Ovary (tissue), 3 donors: ENCODE measurements around the gene UNC5B.

Source experiments
- EP300 ChIP-seq: sonication (generic); formaldehyde crosslinking; IDR thresholded peaks from one replicate; pipeline ENCODE4 v1.6.1; 2017; ENCODE audit warnings: antibody characterized with exemption
- TF ChIP-seq, protein P1 (sequence below), 3 donors: fragments of 450-650 bp in 2 of 3; fragments of 200-600 bp in 1 of 3; IDR thresholded peaks; one replicate each; pipeline versions ENCODE4 v1.5.1 to v1.8.0; 2016 to 2022; ENCODE audit warnings: antibody characterized with exemption in 3 of 3, mild to moderate bottlenecking in 1 of 3
- donor health status: DM: no; HTN: no; CAD: no.

DNA sequence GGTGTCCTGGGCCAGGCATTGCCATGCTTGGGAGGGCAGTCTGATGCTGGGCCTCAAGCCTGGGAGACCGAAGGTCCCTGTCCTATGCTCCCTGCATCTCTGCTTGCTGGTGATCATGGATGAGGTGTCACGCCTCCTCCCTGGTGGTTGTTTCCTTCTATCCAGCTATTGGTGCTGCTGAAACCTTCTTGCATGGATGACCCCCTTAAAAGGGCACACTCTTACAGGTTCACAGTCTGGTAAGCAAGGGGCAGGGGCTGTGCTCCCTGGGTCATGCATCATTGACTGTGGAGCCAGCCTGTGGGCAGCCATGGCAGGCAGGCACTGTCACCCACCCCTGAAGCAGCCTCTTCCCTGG is 69.9 kb downstream of the UNC5B start:
- TF ChIP-seq, protein P1, sequence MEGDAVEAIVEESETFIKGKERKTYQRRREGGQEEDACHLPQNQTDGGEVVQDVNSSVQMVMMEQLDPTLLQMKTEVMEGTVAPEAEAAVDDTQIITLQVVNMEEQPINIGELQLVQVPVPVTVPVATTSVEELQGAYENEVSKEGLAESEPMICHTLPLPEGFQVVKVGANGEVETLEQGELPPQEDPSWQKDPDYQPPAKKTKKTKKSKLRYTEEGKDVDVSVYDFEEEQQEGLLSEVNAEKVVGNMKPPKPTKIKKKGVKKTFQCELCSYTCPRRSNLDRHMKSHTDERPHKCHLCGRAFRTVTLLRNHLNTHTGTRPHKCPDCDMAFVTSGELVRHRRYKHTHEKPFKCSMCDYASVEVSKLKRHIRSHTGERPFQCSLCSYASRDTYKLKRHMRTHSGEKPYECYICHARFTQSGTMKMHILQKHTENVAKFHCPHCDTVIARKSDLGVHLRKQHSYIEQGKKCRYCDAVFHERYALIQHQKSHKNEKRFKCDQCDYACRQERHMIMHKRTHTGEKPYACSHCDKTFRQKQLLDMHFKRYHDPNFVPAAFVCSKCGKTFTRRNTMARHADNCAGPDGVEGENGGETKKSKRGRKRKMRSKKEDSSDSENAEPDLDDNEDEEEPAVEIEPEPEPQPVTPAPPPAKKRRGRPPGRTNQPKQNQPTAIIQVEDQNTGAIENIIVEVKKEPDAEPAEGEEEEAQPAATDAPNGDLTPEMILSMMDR (IDR thresholded peaks at IDR 0.05) = no peak
- TF ChIP-seq EP300 = no peak
